Mesodermal cell (in vitro differentiated cells): ENCODE data around the gene CACNA1A.

Source experiments
- H3K27ac ChIP-seq: 2 replicates; pipeline ENCODE4 v1.7.0; 2013; ENCODE audit warnings: mild to moderate bottlenecking, low read depth, low read length, moderate library complexity; ENCODE audit not compliant: severe bottlenecking
- H3K36me3 ChIP-seq: 2 replicates; pipeline ENCODE4 v1.7.1; 2013; ENCODE audit warnings: mild to moderate bottlenecking, low read length, moderate library complexity; ENCODE audit not compliant: control insufficient read depth, insufficient read depth
- H3K4me1 ChIP-seq: one replicate; pipeline ENCODE4 v1.7.1; 2013; ENCODE audit warnings: mild to moderate bottlenecking, low read length; ENCODE audit not compliant: insufficient read depth, control insufficient read depth, poor library complexity, severe bottlenecking
- H3K4me3 ChIP-seq: 2 replicates; pipeline ENCODE4 v1.7.0; 2013; ENCODE audit warnings: low read length, control low read depth, mild to moderate bottlenecking; ENCODE audit not compliant: insufficient read depth, poor library complexity, severe bottlenecking; ENCODE audit errors: extremely low read depth
- H3K9me3 ChIP-seq: 2 replicates; pipeline ENCODE4 v1.7.1; 2013; ENCODE audit warnings: mild to moderate bottlenecking, low read length, moderate library complexity; ENCODE audit not compliant: control insufficient read depth
- WGBS, 2 experiments: methylation state at CpG; one replicate each; pipeline ENCODE4 v1.1.5; 2013; ENCODE audit warnings: missing lambda C conversion rate in 2 of 2; ENCODE audit not compliant: insufficient coverage in 2 of 2; 5-methylcytosine and 5-hydroxymethylcytosine counted together

Gene CACNA1A

GRCh38 chr19:13493516-13494310 is 12.6 kb downstream of the CACNA1A start:
- H3K4me3 ChIP-seq: no peak overlapping the region
- no peaks in the 10 kb centered on the region for H3K36me3 ChIP-seq
- no peak overlapping the region for H3K27ac ChIP-seq
- H3K9me3 ChIP-seq: no peaks in the 10 kb centered on the region
- H3K4me1 ChIP-seq: peaks cover 9% of the 10 kb centered on the region
- WGBS, 2 experiments: 80% methylated on average over 1 of the region's 1 CpG; no CpG with 5 or more reads in 1 of the 2 experiments

- Histone ChIP-seq H3K4me3 (no peak overlapping the region), H3K9me3 (no peaks in the 10 kb centered on the region), H3K36me3 (no peaks in the 10 kb centered on the region), H3K27ac (peak overlapping the region; percentile 51), H3K4me1 (peaks cover 9% of the 10 kb centered on the region)
- 30 to 80% methylated on average over 1 to 2 of the region's 3 CpGs for WGBS, 2 experiments
Measured at GRCh38 chr19:13492128-13492527, 14.2 kb downstream of the CACNA1A start.

GRCh38 chr19:13487985-13488384 is 18.3 kb downstream of the CACNA1A start:
- Histone ChIP-seq H3K27ac (no peak overlapping the region), H3K9me3 (peaks cover 5% of the 10 kb centered on the region), H3K4me3 (no peak overlapping the region), H3K4me1 (peaks cover 9% of the 10 kb centered on the region), H3K36me3 (no peaks in the 10 kb centered on the region)
- 83 to 100% methylated on average over 1 of the region's 1 CpG for whole genome bisulfite sequencing, 2 experiments

- H3K36me3 ChIP-seq: no peaks in the 10 kb centered on the region
- no peak overlapping the region for H3K27ac ChIP-seq
- no peaks in the 10 kb centered on the region for H3K4me1 ChIP-seq
- peaks cover 5% of the 10 kb centered on the region for H3K9me3 ChIP-seq
- no CpG with 5 or more reads among the region's 1 CpG for WGBS, 2 experiments
- H3K4me3 ChIP-seq: no peak overlapping the region
Measured at GRCh38 chr19:13484166-13484565, 22.1 kb downstream of the CACNA1A start.

GRCh38 chr19:13483215-13483614 is 23.1 kb downstream of the CACNA1A start:
- WGBS, 2 experiments: 90 to 97% methylated on average over 1 to 3 of the region's 5 CpGs
- peaks cover 5% of the 10 kb centered on the region for H3K9me3 ChIP-seq
- no peak overlapping the region for H3K4me3 ChIP-seq
- H3K36me3 ChIP-seq: peaks cover 1% of the 10 kb centered on the region
- H3K27ac ChIP-seq: no peak overlapping the region
- H3K4me1 ChIP-seq: no peaks in the 10 kb centered on the region

- Histone ChIP-seq H3K4me3 (no peak overlapping the region), H3K36me3 (peaks cover 3% of the 10 kb centered on the region), H3K9me3 (peaks cover 27% of the 10 kb centered on the region), H3K27ac (no peak overlapping the region), H3K4me1 (no peaks in the 10 kb centered on the region)
- WGBS, 2 experiments: 91 to 100% methylated on average over 1 to 2 of the region's 2 CpGs
Measured at GRCh38 chr19:13478576-13478975, 27.7 kb downstream of the CACNA1A start.

GRCh38 chr19:13476071-13476470 is 30.2 kb downstream of the CACNA1A start:
- Histone ChIP-seq H3K36me3 (peaks cover 3% of the 10 kb centered on the region), H3K9me3 (peaks cover 22% of the 10 kb centered on the region), H3K27ac (no peak overlapping the region), H3K4me1 (no peaks in the 10 kb centered on the region), H3K4me3 (no peak overlapping the region)
- 88% methylated on average over 1 of the region's 1 CpG; no CpG with 5 or more reads in 1 of the 2 experiments for WGBS, 2 experiments

- no peaks in the 10 kb centered on the region for H3K4me1 ChIP-seq
Measured at GRCh38 chr19:13475044-13475443, 31.2 kb downstream of the CACNA1A start.

GRCh38 chr19:13466697-13467096 is 39.6 kb downstream of the CACNA1A start:
- WGBS, 2 experiments: 85 to 100% methylated on average over 1 to 2 of the region's 5 CpGs
- Histone ChIP-seq H3K27ac (no peak overlapping the region), H3K4me1 (no peaks in the 10 kb centered on the region), H3K36me3 (no peaks in the 10 kb centered on the region), H3K4me3 (no peak overlapping the region), H3K9me3 (no peaks in the 10 kb centered on the region)

More at GRCh38 chr19:13475044-13475443, 31.2 kb downstream of the CACNA1A start:
- H3K9me3 ChIP-seq: peaks cover 22% of the 10 kb centered on the region
- no peak overlapping the region for H3K27ac ChIP-seq
- H3K36me3 ChIP-seq: peaks cover 3% of the 10 kb centered on the region
- H3K4me3 ChIP-seq: no peak overlapping the region

GRCh38 chr19:13463296-13463695 is 43.0 kb downstream of the CACNA1A start:
- no peaks in the 10 kb centered on the region for H3K4me1 ChIP-seq
- H3K27ac ChIP-seq: no peak overlapping the region
- no peaks in the 10 kb centered on the region for H3K36me3 ChIP-seq
- H3K9me3 ChIP-seq: no peaks in the 10 kb centered on the region
- H3K4me3 ChIP-seq: no peak overlapping the region
- 19 to 22% methylated on average over 3 to 6 of the region's 6 CpGs for WGBS, 2 experiments

- Histone ChIP-seq H3K9me3 (no peaks in the 10 kb centered on the region), H3K27ac (no peak overlapping the region), H3K4me1 (no peaks in the 10 kb centered on the region), H3K36me3 (no peaks in the 10 kb centered on the region), H3K4me3 (no peak overlapping the region)
- WGBS, 2 experiments: 71 to 73% methylated on average over 12 of the region's 12 CpGs
Measured at GRCh38 chr19:13461536-13461935, 44.7 kb downstream of the CACNA1A start.
